ENCODE data around the gene BACH1. TPM values are rescaled to one million over a fixed set of nuclear protein-coding genes. Genes with fewer than 3 reads are reported as not detected.
"Not testable (repeated sequence)": the region's sequence is repeated elsewhere in the genome, so short reads cannot be mapped to it uniquely, and the experiment has no call there.

BACH1 gene
- total RNA-seq, 1 donor from 2014 or later: 83.2 TPM

GRCh38 chr21:29346771-29347170 lies 48.0 kb downstream of the BACH1 start:
- H3K36me3 Mint-ChIP-seq (ENCODE audit: insufficient read depth): peaks cover 5% of the 10 kb centered on the region
- H3K4me1 Mint-ChIP-seq (ENCODE audit: low read depth): peaks cover 26% of the 10 kb centered on the region
- no peak for DNase-seq (ENCODE audit: low spot score, unreplicated experiment)
- H3K4me3 Mint-ChIP-seq (ENCODE audit: low read depth): no peak overlapping the region
- H3K9me3 Mint-ChIP-seq (ENCODE audit: low read depth): no peaks in the 10 kb centered on the region
- no peaks in the 10 kb centered on the region for H3K27me3 Mint-ChIP-seq
- no peak overlapping the region for H3K27ac Mint-ChIP-seq
- no peak for TF ChIP-seq CTCF (IDR thresholded peaks at IDR 0.05; ENCODE audit: unreplicated experiment)

GRCh38 chr21:29347274-29347681 lies 48.6 kb downstream of the BACH1 start:
- Mint-ChIP-seq H3K9me3 (ENCODE audit: low read depth) (no peaks in the 10 kb centered on the region), H3K36me3 (ENCODE audit: insufficient read depth) (peaks cover 5% of the 10 kb centered on the region), H3K27ac (no peak overlapping the region), H3K4me1 (ENCODE audit: low read depth) (peaks cover 23% of the 10 kb centered on the region), H3K4me3 (ENCODE audit: low read depth) (no peak overlapping the region), H3K27me3 (no peaks in the 10 kb centered on the region)
- no peak for DNase-seq (ENCODE audit: low spot score, unreplicated experiment)
- TF ChIP-seq CTCF (IDR thresholded peaks at IDR 0.05; ENCODE audit: unreplicated experiment): no peak

- no peak overlapping the region for H3K27ac Mint-ChIP-seq
- no peak for DNase-seq (ENCODE audit: low spot score, unreplicated experiment)
- peaks cover 12% of the 10 kb centered on the region for H3K9me3 Mint-ChIP-seq (ENCODE audit: low read depth)
These were observed 51.0 kb downstream of the BACH1 start for GRCh38 chr21:29349702-29350101.

GRCh38 chr21:29350246-29350779 lies 51.6 kb downstream of the BACH1 start:
- Mint-ChIP-seq H3K4me1 (ENCODE audit: low read depth) (peaks cover 23% of the 10 kb centered on the region), H3K36me3 (ENCODE audit: insufficient read depth) (peaks cover 22% of the 10 kb centered on the region), H3K27ac (peak overlapping the region; percentile 1), H3K27me3 (no peaks in the 10 kb centered on the region), H3K4me3 (ENCODE audit: low read depth) (no peak overlapping the region), H3K9me3 (ENCODE audit: low read depth) (peaks cover 14% of the 10 kb centered on the region)
- TF ChIP-seq CTCF (IDR thresholded peaks at IDR 0.05; ENCODE audit: unreplicated experiment): no peak
- DNase-seq (ENCODE audit: low spot score, unreplicated experiment): no peak

More at GRCh38 chr21:29349702-29350101, 51.0 kb downstream of the BACH1 start:
- Mint-ChIP-seq H3K4me3 (ENCODE audit: low read depth) (no peak overlapping the region), H3K27me3 (no peaks in the 10 kb centered on the region), H3K4me1 (ENCODE audit: low read depth) (peaks cover 23% of the 10 kb centered on the region), H3K36me3 (ENCODE audit: insufficient read depth) (peaks cover 21% of the 10 kb centered on the region)
- TF ChIP-seq CTCF (IDR thresholded peaks at IDR 0.05; ENCODE audit: unreplicated experiment): no peak

DNA sequence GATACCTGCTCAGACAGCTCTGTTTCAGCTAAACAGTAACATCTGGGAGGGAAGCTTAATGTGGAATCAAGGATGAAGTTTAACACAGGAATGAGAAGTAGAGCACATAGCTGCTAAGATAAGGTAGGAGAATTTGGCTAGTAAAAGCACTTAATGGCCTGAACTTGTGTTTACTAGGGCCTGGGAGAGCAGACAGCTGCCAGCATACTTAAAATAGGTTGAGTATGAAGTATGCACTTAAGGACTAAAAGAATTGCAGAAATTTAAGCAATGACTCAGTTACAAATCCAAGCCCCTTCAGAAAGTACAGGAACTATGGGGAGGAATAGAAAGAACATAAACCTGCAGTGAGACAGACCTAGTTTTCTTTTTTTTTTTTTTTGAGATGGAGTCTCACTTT lies 53.0 kb downstream of the BACH1 start:
- Mint-ChIP-seq H3K36me3 (ENCODE audit: insufficient read depth) (peaks cover 25% of the 10 kb centered on the region), H3K4me3 (ENCODE audit: low read depth) (no peak overlapping the region), H3K27me3 (no peaks in the 10 kb centered on the region), H3K9me3 (ENCODE audit: low read depth) (peaks cover 14% of the 10 kb centered on the region), H3K4me1 (ENCODE audit: low read depth) (peaks cover 23% of the 10 kb centered on the region), H3K27ac (peak overlapping the region; percentile 23)
- no peak for TF ChIP-seq CTCF (IDR thresholded peaks at IDR 0.05; ENCODE audit: unreplicated experiment)
- DNase-seq (ENCODE audit: low spot score, unreplicated experiment): no peak

DNA sequence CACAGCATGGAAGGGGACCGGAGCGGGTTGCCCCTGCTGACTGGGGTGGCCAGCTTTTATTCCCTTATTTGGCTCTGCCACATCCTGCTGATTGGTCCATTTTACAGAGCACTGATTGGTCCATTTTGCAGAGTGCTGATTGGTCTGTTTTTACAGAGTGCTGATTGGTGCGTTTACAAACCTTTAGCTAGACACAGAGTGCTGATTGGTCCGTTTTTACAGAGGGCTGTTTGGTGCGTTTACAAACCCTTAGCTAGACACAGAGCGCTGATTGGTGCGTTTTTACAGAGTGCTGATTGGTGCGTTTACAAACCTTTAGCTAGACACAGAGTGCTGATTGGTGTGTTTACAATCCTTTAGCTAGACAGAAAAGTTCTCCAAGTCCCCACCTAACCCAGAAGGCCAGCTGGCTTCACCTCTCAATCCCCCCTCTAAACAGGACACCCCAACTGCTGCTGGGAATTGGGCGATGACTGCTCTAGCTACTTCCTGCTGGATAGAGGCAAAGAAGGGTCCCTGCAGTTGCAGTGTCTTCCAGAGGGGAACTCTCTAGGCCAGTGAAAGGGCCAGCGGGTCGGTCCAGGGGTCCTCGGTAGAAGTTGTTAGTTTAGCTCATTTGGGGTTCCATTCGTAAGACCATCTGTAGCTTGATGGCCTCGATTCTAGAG lies 56.5 kb downstream of the BACH1 start:
- peaks cover 14% of the 10 kb centered on the region for H3K9me3 Mint-ChIP-seq (ENCODE audit: low read depth)
- H3K4me1 Mint-ChIP-seq (ENCODE audit: low read depth): peaks cover 18% of the 10 kb centered on the region
- H3K27me3 Mint-ChIP-seq; DNase-seq (ENCODE audit: low spot score, unreplicated experiment); H3K27ac Mint-ChIP-seq; H3K4me3 Mint-ChIP-seq (ENCODE audit: low read depth): not testable (repeated sequence)
- H3K36me3 Mint-ChIP-seq (ENCODE audit: insufficient read depth): peaks cover 28% of the 10 kb centered on the region

- DNase-seq (ENCODE audit: low spot score, unreplicated experiment); H3K27me3 Mint-ChIP-seq; H3K27ac Mint-ChIP-seq; H3K4me3 Mint-ChIP-seq (ENCODE audit: low read depth): not testable (repeated sequence)
- peaks cover 15% of the 10 kb centered on the region for H3K4me1 Mint-ChIP-seq (ENCODE audit: low read depth)
- H3K9me3 Mint-ChIP-seq (ENCODE audit: low read depth): peaks cover 14% of the 10 kb centered on the region
- peaks cover 28% of the 10 kb centered on the region for H3K36me3 Mint-ChIP-seq (ENCODE audit: insufficient read depth)
These were observed 57.6 kb downstream of the BACH1 start for GRCh38 chr21:29356291-29356690.

GRCh38 chr21:29356810-29357209 lies 58.1 kb downstream of the BACH1 start:
- Mint-ChIP-seq H3K36me3 (ENCODE audit: insufficient read depth) (peaks cover 24% of the 10 kb centered on the region), H3K4me1 (ENCODE audit: low read depth) (peaks cover 12% of the 10 kb centered on the region), H3K9me3 (ENCODE audit: low read depth) (peaks cover 14% of the 10 kb centered on the region)
- H3K27ac Mint-ChIP-seq; H3K4me3 Mint-ChIP-seq (ENCODE audit: low read depth); H3K27me3 Mint-ChIP-seq; DNase-seq (ENCODE audit: low spot score, unreplicated experiment): not testable (repeated sequence)
